GM18519 (cell line): ENCODE data around the gene KCNAB1.
"Not testable (repeated sequence)": the region's sequence is repeated elsewhere in the genome, so short reads cannot be mapped to it uniquely, and the experiment has no call there.

Source experiments
- ATAC-seq: cut with Tn5 transposase; IDR thresholded peaks from one replicate; pipeline ENCODE4 v1.9.1; 2021; ENCODE audit warnings: mild to moderate bottlenecking, moderate library complexity; ENCODE audit not compliant: unreplicated experiment, low FRiP score

The KCNAB1 gene

DNA sequence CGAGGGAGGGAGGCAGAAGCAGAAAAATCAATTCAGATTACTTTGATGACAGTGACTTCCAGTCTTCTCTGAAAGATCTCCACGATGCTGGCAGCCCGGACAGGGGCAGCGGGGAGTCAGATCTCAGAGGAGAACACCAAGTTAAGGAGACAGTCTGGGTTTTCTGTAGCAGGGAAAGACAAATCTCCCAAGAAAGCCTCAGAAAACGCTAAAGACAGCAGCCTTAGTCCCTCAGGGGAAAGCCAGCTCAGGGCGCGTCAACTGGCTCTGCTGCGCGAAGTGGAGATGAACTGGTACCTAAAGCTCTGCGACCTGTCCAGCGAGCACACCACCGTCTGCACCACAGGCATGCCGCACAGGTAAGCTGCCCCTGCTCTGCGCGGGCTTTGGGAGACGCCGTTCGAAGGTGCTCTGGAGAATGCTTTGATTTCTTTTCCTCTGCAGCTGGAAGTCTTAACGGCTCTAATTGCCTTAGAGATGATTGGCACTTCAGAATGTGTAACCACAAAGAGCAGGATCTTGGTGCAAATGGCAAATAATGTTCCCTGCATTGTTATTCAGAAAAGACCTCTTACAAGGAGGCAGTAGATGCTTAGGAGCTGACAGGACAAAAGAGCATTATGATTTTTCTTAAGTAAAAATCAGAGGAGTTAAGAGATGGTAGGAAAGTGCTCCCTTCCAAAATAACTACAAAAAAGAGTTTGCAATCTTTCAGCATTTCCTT, at the start of gene KCNAB1:
Gene KCNAB1 (plus strand): TSS at position 51 of the 724 bp plus-strand sequence.
- ATAC-seq: no peak

DNA sequence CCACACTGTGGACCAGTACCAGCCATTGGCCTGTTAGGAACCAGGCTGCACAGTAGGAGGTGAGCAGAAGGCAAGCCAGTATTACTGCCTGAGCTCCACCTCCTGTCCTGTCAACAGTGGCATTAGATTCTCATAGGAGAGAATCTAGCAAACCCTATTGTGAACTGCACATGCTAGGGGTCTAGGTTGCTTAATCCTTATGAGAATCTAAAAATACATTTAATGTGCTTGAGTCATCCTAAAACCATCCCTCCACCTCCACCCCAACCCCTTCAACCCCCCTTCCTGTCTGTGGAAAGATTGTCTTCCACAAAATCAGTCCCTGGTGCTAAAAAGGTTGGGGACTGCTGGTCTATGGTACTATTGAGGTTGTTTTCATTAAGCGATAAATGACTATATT, 49.3 kb upstream of the KCNAB1 start:
- ATAC-seq: no peak

DNA sequence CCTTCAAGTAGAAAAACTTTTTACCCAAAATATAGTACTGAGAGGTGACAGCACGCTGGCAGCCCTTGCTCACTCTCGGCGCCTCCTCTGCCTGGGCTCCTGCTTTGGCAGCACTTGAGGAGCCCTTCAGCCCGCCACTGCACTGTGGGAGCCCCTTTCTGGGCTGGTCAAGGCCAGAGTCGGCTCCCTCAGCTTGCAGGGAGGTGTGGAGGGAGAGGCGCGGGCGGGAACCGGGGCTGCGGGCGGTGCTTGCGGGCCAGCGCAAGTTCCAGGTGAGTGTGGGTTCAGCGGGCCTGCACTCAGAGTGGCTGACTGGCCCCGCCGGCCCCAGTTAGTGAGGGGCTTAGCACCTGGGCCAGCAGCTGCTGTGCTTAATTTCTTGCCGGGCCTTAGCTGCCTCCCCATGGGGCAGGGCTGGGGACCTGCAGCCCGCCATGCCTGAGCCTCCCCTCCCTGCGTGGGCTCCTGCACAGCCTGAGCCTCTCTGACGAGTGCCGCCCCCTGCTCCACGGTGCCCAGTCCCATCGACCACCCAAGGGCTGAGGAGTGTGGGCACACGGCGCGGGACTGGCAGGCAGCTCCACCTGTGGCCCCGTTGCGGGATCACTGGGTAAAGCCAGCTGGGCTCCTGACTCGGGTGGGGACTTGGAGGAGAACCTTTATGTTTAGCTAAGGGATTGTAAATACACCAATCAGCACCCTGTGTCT, 47.3 kb upstream of the KCNAB1 start:
- not testable (repeated sequence) for ATAC-seq

DNA sequence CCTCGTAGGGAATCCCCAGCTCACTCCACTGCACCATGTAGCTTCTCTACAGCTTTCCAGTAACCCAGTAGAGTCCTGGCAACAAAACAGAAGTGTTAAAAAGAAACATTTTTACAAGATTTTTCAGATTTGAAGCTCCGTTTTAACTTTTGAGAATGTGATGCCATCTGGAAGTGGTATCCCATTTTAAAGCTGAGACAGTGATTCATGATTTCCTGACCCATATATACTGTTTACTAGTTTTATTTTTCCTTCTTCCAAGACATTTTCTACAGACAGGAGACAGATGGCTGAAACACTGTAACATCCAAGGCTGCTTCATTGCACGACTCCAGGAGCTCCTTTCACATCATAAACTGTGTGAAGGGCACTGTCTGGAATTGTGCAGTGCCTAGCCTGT, 30.3 kb upstream of the KCNAB1 start:
- no peak for ATAC-seq

DNA sequence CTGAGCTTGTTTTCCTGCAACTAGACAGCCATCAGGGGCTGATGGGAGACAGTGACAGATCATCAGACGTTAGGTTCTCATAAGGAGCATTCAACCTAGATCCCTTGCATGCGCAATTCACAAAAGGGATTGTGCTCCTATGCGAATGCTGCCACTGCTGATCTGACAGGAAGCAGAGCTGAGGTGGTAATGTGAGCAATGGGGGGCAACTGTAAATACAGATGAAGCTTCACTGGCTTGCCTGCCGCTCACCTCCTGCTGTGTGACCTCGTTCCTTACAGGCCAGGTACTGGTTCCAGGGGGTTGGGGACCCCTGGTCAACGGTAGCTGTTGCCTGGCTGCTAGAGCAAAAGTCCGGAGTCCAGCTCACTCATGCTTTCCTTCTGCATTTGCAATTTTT, 26.4 kb upstream of the KCNAB1 start:
- no peak for ATAC-seq

DNA sequence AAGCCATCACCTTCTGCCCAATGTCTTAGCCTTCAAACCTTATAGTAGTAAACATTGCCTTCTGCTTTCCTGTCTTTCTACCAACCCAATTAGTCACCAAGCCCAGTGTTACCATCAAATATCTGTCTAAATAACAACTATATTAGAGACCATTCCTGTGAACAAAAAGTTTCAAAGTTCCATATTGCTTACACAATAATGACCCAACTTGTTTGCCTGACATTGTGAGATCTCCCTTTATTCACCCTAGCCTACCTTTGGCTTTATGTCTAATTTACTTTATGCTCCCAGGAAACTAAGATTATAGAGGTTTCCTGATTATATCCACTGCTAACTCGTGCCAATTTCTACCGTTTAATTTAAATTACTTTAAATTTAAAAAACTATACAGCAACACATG, 26.0 kb upstream of the KCNAB1 start:
- ATAC-seq: no peak

DNA sequence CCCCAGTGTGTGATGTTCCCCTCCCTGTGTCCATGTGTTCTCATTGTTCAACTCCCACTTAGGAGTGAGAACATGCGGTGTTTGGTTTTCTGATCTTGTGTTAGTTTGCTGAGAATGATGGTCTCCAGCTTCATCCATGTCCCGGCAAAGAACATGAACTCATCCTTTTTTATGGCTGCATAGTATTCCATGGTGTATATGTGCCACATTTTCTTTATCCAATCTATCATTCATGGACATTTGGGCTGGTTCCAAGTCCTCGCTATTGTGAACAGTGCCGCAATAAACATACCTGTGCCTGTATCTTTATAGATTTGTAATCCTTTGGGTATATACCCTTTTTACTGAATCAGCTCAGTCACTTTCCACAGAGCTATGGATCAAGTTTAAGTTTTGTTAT, 24.7 kb upstream of the KCNAB1 start:
- not testable (repeated sequence) for ATAC-seq

DNA sequence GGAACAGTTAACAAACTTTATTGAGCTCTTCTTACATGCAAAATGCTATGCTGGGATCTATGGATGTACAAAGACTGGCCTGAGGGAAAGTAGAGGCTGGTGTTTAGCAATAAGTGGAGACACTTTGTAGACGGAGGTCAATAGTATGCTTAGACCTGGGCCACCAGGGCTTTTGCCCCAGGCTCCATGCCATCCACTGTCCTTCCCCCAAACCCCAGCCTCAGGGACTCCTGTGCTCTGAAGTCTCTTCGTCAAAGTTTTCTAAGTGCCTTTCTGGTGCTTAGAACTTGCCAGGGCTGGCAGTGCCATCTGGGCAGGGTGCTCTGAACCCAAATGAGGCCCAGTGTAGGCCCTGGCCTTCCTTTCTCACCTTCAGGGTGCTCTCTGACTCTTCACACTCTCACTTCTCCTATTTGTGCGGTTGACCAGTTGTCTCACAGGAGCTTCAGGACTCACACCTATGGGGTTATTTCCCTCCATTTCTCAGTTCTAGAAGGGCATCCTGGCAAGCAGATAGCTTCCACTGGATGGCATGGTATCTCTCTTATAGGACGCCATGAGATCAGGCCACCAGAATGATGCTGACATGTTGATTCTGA, 21.8 kb upstream of the KCNAB1 start:
- ATAC-seq: peak; percentile 59

DNA sequence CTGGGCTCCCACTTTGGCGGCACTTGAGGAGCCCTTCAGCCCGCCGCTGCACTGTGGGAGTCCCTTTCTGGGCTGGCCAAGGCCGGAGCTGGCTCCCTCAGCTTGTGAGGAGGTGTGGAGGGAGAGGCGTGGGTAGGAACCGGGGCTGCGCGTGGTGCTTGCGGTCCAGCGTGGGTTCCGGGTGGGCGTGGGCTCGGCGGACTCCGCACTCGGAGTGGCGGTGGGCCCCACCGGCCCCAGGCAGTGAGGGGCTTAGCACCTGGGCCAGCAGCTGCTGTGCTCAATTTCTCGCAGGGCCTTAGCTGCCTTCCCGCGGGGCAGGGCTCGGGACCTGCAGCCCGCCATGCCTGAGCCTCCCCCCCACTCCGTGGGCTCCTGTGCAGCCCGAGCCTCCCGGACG, 21.0 kb upstream of the KCNAB1 start:
- not testable (repeated sequence) for ATAC-seq

DNA sequence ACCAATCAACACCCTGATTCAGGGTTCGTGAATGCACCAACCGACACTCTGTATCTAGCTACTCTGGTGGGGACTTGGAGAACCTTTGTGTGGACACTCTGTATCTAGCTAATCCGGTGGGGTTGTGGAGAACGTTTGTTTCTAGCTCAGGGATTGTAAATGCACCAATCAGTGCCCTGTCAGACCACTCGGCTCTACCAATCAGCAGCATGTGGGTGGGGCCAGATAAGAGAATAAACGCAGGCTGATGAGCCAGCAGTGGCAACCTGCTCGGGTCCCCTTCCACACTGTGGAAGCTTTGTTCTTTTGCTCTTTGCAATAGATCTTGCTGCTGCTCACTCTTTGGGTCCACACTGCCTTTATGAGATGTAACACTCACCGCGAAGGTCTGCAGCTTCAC, 20.4 kb upstream of the KCNAB1 start:
- not testable (repeated sequence) for ATAC-seq

DNA sequence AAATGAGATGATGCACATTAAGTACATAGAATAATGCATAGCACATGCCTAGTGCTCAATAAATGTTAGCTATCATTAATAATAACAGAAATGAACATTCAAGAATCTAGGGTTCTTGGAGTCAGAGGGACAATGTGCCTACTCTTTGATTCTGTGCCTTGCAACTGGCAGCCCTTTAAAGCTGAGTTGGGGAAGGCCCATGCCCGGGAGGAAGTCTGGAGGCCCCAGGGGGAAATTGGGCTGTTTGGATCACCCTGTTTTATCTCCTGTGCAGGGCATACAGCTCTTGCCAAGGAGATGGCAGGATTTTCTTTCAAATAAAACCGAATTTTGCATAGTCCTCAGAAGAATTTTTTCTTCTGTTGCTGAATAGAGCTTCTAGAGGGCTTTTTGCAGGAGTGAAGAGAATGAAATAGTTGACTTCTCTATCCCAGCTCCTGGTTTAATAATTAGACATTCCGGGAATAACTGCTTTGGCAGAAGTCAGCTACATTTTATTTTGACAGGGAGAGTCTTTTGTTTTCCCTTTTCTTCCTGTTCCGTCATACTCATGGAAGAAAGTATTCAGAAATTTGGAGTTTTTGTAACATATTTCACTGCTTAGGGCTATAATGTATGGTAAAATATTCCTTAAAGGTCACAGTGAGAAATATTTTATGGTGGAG, 18.0 kb upstream of the KCNAB1 start:
- ATAC-seq: no peak

DNA sequence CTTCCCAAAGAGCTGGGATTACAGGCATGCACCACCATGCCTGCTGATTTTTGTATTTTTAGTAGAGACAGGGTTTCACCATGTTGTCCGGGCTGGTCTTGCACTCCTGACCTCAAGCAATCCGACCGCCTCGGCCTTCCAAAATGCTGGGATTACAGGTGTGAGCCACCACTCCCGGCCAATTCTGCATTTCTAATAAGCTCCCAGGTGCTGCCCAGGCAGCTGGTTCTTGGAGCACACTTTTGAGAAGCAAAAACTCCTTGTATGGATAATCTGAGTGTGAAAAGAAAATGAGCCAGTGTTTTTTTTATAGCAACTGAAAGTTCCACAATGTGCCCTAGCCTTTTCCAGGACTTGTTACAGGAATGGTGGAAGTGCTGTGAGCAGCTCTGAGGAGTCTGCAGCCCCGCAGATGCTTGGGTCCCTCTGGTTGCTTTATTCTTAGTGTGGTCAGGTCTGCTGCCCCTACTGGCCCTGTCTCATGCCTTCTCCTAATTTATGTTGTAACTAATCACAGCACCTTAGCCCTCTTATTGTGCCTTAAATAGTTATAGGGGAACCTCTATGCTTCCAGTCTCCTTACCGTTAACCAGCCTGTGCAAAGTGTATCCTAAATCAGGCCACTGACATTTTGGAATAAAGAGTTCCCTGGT, 13.5 kb upstream of the KCNAB1 start:
- ATAC-seq: no peak

DNA sequence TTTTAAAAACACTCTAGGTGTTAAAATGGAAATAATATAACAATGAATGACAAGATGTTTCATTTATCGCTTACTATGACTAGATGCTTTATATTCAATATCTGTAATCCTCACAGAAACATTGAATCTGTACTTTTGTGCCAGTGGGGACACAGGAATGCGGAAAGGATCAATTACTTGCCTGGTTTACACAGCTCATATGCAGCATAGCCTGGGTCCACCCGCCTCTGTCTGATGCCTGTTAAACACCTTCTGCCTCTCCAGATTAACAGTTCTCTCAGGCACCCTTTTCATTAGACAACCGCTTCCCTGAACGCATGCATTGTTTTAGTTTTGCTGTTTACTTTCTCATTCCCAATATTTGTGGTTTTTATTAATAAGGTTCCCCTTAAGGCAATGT, 12.9 kb upstream of the KCNAB1 start:
- ATAC-seq: no peak

DNA sequence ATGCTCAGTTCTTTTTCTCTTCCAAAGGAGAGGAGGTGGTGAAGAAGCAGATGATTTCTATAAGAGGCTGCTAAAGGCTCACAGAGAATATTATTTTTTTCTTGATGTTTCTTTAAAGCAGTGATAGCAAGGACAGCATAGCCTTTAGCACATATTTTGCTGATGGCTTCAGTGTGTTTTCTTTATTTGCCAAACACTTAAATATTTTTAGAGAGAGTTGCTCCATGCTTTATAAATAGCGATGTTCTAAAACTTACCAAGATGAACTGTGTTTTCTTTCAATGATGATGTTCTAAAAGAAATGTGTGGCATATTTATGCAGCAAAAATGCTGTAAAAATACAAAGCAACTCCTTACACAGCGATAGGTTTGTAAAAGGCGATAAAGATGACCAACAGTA, 11.8 kb upstream of the KCNAB1 start:
- ATAC-seq: no peak

DNA sequence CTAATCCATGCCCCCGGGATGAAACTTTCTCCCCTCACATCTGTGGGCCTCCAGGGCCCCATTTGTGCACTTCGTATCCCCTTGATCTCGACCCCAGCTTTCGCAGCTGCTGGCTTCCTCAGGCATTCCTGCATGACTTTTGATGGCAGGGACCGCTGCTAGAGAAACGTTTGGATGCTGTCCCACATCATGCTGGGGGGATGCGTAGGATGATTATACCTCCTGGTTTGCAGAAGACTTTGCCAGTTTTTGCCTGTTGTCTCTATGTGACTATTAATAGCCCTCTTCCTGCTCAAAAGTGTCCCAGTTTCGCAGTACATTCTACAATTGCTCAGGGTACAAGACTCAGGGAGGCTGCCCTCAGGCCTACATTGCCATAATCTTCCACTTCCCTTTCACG, 10.4 kb upstream of the KCNAB1 start:
- ATAC-seq: no peak

DNA sequence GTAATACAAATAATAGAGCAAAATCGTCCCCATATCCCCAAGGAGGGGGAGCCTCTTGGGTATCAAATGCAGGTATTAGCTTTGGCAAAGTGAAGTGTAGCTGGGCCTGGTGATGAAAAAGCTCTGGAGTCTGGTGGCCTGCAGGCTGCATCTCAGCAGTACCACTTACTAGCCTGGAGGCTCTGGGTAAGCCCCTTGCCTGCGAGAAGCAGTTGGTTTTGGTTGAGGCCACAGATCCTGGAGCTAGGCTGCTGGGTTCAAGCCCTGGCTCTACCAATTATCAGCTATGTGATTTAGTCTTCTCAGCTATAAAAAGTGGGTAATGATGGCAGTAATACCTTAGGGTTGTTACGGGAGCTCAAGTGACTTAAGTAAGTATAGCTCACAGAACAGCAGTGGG, 6.1 kb downstream of the KCNAB1 start:
- ATAC-seq: no peak

DNA sequence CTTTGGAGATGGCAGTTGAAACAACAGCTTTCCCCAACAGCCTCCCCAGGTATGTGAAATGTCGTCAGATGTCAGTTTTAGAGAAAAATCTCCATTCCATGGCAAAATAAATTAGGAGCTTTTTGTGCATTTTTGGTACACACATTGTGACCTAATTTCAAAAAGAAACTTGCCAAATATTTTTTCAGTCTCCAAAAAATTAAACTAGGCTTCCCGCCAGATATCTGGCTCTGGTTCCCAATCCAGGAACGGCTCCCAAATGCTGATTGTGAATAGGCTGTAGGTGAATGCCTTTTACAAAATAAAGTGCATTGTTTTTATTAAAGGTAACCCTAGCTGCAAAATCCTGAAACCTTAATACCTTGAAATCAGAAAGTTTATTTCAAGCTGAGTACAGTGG, 10.9 kb downstream of the KCNAB1 start:
- ATAC-seq: no peak

DNA sequence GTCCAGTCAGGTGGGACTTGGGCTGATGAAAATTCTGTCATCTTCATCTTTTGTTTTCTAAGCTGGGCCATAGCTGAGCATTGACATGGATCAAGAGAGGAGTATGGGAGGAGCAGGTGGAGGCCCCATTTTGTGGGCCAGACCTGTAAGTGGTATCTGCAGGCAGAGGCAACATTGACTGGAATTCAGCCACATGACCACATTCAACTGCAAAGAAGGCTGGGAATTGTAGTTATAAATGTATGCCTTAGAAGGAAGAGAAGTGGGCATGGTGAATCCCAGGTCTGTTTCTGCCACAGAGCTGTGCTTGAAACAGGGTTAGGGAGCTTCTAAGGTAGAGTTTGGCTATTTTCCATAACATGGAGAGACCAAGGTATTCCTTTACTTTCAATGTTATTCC, 11.4 kb downstream of the KCNAB1 start:
- no peak for ATAC-seq

DNA sequence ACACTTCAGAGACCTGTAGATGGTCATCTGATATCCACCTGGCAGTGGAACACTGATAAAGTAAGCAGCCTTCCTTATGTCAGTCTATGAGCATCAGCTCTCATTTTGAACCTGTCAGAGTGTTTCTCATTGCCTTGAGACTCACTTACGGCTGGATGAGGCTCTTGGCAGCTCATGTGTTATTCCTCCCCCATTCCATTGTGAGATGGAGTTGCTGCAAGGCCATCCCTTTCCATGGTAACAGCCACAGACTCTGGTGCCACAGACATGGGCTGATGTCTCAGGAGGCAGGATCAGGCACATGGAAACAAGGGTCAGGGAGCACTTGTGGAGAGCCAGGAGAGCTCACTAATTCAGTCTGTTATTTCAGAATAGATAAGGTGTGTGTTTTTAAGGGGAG, 11.9 kb downstream of the KCNAB1 start:
- ATAC-seq: no peak

DNA sequence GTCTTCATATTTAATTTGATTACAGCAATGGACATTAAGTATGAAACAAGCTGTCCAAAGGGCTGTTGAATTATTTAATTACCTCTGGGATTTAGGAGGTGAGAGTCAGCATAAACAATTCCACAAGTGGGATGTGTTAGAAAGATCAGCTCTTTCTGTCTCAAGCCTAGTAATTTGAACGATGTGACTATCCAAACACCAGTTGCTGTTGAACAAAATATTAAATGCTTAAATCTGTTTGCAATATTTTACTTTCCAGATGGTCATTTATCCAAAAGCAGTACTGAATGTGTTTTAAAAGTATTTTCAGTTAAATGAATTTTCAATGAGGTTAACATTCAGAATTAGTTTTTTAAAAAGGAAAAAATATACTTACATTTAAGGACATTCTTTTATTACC, 12.7 kb downstream of the KCNAB1 start:
- no peak for ATAC-seq
